GM12873 (cell line): ENCODE measurements around the gene RDH8.

Experiments used
- TF ChIP-seq, protein P1 (sequence below): IDR thresholded peaks from 2 replicates; pipeline ENCODE4 v1.5.1; 2012; ENCODE audit warnings: low read depth, mild to moderate bottlenecking, moderate library complexity, low read length, control low read depth; ENCODE audit not compliant: insufficient read depth; ENCODE audit errors: missing control alignments

Gene RDH8

DNA sequence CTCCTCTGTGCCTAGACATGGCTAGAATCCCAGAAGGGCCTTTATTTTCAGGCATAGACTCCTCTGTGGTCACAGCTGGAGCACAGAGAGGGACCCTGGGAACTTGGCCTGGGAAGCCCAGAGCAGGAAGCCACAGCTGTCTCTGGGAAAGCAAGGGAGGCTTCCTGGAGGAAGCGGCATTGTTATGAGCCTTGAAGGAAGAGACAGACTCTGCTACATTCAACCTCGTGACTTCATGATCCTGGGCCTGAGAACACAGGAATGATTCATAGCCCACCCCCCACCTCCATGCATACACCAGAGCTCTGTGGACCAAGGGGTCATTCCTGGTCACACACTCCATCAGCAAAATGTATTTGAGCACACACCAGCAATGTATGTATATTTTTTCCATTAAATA is 8.6 kb downstream of the RDH8 start:
- TF ChIP-seq, protein P1, sequence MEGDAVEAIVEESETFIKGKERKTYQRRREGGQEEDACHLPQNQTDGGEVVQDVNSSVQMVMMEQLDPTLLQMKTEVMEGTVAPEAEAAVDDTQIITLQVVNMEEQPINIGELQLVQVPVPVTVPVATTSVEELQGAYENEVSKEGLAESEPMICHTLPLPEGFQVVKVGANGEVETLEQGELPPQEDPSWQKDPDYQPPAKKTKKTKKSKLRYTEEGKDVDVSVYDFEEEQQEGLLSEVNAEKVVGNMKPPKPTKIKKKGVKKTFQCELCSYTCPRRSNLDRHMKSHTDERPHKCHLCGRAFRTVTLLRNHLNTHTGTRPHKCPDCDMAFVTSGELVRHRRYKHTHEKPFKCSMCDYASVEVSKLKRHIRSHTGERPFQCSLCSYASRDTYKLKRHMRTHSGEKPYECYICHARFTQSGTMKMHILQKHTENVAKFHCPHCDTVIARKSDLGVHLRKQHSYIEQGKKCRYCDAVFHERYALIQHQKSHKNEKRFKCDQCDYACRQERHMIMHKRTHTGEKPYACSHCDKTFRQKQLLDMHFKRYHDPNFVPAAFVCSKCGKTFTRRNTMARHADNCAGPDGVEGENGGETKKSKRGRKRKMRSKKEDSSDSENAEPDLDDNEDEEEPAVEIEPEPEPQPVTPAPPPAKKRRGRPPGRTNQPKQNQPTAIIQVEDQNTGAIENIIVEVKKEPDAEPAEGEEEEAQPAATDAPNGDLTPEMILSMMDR, result no peak

DNA sequence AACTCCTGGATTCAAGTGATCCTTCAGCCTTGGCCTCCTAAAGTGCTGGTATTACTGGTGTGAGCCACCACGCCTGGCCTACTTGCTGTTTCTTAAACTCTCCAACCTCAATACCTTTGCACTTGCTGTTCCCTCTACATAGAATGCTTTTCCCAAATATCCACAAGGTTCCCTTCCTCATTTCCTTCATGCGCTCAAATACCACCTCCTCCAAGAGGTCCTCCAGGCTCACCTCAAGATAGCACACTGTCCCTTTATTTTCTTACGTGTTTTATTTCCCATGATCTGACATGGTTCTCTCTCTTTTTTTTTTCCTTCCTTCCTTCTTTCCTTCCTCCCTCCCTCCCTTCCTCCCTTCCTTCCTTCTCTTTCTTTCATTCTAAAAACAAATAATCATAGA is 13.5 kb downstream of the RDH8 start:
- TF ChIP-seq, protein P1, result no peak

DNA sequence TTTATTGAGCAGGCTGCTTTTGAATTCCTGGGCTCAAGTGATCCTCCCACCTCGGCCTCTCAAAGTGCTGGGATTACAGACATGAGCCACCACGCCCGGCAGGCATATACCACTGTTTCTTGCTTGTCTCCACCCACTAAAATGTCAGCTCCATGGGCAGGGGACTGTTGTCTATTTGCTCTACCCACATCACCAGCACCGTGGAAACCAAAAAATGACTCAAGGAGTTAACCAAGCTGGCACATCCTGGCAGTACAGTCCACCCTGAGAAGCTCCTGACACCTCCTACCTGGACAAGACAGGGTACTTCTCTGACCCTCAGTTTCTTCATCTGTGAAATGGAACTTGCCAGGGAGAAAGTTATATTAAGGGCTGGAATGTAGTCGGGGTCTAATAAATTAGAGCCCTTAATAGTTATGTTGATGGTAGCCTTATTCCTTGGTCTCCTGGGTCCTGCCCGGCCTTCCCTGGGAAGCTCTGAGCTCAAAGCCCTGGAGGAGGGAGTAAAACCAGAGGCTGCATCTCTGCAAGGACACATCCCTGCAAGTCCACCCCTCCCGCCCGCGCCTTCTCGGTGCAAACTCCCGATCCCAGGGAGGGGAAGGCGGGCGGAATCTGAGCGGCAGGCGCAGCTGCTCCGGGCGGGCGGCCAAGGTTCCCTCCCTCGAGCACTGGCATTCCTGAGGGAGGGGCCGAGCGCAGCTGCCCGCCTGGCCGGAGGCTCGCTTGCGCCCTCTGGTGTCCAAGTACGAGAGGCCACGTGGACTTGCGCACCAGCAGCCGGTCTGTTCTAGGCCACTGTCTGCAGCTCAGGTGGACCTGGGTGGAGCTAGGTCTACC is 14.1 kb downstream of the RDH8 start:
- TF ChIP-seq, protein P1, result peak; percentile 95

DNA sequence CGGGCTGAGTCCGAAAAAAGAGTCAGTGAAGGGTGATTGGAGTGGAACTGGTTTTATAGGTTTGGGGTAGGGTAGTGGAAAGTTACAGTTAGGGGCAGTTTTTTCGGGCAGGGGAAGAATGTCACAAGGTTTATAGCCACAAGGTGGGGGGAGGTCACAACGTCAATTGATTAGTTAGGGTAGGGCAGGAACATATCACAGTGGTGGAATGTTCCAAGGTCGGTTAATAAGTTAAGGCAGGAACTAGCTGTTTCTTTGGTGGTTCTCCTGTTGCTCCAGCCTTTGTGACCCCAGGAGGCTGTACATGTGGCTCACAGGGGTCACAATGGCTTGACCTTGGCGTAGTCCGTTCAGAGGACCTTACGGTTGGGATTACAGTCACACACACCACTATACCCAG is 20.3 kb downstream of the RDH8 start:
- TF ChIP-seq, protein P1, result no peak

DNA sequence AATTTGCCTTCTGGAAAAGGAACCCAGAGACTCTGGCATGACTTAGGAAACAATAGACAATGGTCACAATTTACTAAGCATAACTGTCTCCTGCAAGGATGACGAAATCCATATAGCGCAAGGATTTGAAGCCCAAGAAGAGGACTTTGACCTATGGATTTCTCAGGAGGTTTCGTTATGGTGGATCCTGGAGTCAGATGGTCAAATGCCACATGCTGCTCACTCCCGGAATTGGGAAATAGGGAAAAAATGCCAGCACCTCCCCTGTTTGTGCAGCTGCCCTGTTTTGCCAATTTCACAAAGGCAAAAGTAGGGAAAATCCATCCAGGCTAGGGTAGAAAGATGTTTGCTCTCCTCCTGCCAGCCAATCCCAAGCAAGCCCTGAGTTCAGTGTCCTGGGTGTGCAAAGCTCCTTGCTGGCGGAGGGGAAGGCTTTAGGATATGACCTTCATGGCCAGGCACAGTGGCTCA is 23.4 kb downstream of the RDH8 start:
- TF ChIP-seq, protein P1, result no peak

DNA sequence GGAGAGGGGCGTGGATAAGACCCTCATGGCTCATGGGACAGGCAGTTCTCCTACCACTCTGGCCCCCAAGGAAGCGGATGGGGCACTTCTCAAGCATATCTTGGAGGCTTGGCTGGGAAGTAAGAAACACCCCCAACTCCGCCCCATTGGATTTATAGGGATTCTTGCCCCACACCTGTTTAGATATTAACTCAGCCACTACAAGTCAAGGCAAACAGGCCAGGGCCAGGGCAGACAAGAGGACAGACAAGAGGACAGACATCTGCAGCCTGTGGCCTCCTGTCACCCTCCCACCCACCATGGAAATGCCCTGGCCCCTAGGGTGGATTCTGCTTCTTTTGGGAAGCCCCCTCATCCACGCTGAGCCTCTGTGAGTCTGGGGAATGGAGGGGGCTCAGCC is 24.1 kb downstream of the RDH8 start:
- TF ChIP-seq, protein P1, result no peak

DNA sequence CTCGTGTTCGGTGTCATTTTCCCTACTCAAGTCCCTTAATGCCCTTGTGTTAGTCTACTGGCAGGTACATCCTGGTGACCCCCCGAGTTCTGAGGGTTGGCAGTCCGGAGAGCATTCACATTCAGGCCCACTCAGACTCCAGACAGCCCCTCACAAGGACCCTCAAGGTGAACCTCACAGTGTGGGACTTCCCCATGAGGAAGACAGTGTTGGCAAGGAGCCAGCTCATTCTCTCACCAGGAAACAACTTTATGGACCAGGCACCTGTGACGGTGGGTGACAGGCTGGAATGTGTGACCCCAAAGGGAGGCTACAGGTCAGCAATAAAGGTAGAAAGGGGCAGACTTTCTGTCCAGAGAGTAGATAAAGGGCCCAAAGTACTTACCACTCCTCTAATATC is 24.5 kb downstream of the RDH8 start:
- TF ChIP-seq, protein P1, result no peak
